ENCODE measurements around the gene FAM83F. TPM values are rescaled to one million over a fixed set of nuclear protein-coding genes. Genes with fewer than 3 reads are reported as not detected.

FAM83F gene
- polyA plus RNA-seq, 1 donor (not counting 4 experiments of a cell fraction or from before 2014, with no cell fraction given), result 22.8 TPM

- Histone ChIP-seq H3K79me2 (ENCODE audit: control insufficient read depth, insufficient read depth, low read length) (peaks cover 62% of the 10 kb centered on the region), H4K20me1 (ENCODE audit: control insufficient read depth, extremely low read depth, insufficient read depth, low read length) (no peaks in the 10 kb centered on the region), H3K4me3 (ENCODE audit: control insufficient read depth in 2 of 3, extremely low read depth in 1 of 3, insufficient read depth in 2 of 3, low read depth in 1 of 3, low read length in 3 of 3) (peak overlapping the region in 1 of 3 experiments; percentile 7), H3K27ac (ENCODE audit: control insufficient read depth, insufficient read depth, low read length) (peak overlapping the region; percentile 82), H3K9ac (ENCODE audit: control insufficient read depth, extremely low read depth, insufficient read depth, low read length) (peak overlapping the region; percentile 59), H3K4me1 (ENCODE audit: control insufficient read depth, extremely low read depth, insufficient read depth, low read length) (peaks cover 50% of the 10 kb centered on the region), H3K9me1 (ENCODE audit: control insufficient read depth, extremely low read depth, insufficient read depth, low read length) (peaks cover 7% of the 10 kb centered on the region), H3K36me3 (ENCODE audit: control insufficient read depth in 2 of 2, extremely low read depth in 1 of 2, insufficient read depth in 2 of 2, low read length in 2 of 2) (peaks cover 9 to 14% of the 10 kb centered on the region in 2 experiments), H2AFZ (ENCODE audit: control insufficient read depth, low read length) (no peak overlapping the region), H3K27me3 (ENCODE audit: control insufficient read depth, extremely low read depth, insufficient read depth, low read length) (no peaks in the 10 kb centered on the region), H3K4me2 (ENCODE audit: control insufficient read depth, extremely low read depth, insufficient read depth, low read depth, low read length) (peak overlapping the region; percentile 94), H3K9me3 (ENCODE audit: control insufficient read depth, low read depth, low read length) (no peaks in the 10 kb centered on the region)
- FAIRE-seq, result peak; percentile 90
- TF ChIP-seq, protein P1, sequence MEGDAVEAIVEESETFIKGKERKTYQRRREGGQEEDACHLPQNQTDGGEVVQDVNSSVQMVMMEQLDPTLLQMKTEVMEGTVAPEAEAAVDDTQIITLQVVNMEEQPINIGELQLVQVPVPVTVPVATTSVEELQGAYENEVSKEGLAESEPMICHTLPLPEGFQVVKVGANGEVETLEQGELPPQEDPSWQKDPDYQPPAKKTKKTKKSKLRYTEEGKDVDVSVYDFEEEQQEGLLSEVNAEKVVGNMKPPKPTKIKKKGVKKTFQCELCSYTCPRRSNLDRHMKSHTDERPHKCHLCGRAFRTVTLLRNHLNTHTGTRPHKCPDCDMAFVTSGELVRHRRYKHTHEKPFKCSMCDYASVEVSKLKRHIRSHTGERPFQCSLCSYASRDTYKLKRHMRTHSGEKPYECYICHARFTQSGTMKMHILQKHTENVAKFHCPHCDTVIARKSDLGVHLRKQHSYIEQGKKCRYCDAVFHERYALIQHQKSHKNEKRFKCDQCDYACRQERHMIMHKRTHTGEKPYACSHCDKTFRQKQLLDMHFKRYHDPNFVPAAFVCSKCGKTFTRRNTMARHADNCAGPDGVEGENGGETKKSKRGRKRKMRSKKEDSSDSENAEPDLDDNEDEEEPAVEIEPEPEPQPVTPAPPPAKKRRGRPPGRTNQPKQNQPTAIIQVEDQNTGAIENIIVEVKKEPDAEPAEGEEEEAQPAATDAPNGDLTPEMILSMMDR (optimal IDR thresholded peaks at IDR 0.05 in 1 of 3, IDR thresholded peaks at IDR 0.05 in 1 of 3, conservative IDR thresholded peaks at IDR 0.05 in 1 of 3; ENCODE audit: extremely low read depth in 1 of 3, insufficient read depth in 2 of 3, low read length in 3 of 3), result no peak
- TF ChIP-seq EZH2 (IDR thresholded peaks at IDR 0.05; ENCODE audit: low read length), result no peak
- dilution Hi-C loops (cut with MboI; ENCODE audit: extremely low pct_ligation_motif_present, low sequenced_read_pairs), result no loop called here
- no peak for DNase-seq (ENCODE audit: low read depth, low spot score)
Observed at GRCh38 chr22:40015358-40015976, 20.7 kb downstream of the FAM83F start.

DNA sequence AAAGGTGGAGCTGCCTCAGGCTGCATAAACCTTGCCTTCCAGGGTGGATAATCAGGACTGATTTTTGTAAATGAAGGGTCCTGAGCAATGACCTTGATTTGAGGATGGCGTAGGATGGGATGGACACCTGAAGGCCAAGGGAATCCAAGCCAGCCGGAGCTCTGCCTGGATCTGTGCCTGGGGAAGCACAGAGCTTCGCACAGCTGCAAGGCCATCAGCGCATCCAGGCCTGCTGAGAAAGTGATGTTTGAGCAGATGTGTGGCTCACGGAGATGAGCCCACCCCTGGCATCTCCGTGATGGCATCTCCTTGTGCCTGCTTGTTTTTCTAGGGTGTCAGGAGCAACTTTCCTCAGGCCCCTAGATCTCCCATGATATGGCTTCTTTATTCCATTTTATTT is 23.3 kb downstream of the FAM83F start:
- Histone ChIP-seq H3K9me1 (ENCODE audit: control insufficient read depth, extremely low read depth, insufficient read depth, low read length) (peaks cover 7% of the 10 kb centered on the region), H3K27me3 (ENCODE audit: control insufficient read depth, extremely low read depth, insufficient read depth, low read length) (no peaks in the 10 kb centered on the region), H3K9ac (ENCODE audit: control insufficient read depth, extremely low read depth, insufficient read depth, low read length) (no peak overlapping the region), H3K36me3 (ENCODE audit: control insufficient read depth in 2 of 2, extremely low read depth in 1 of 2, insufficient read depth in 2 of 2, low read length in 2 of 2) (peaks cover 16 to 18% of the 10 kb centered on the region in 2 experiments), H4K20me1 (ENCODE audit: control insufficient read depth, extremely low read depth, insufficient read depth, low read length) (peaks cover under 1% of the 10 kb centered on the region), H3K27ac (ENCODE audit: control insufficient read depth, insufficient read depth, low read length) (no peak overlapping the region), H3K4me2 (ENCODE audit: control insufficient read depth, extremely low read depth, insufficient read depth, low read depth, low read length) (no peak overlapping the region), H2AFZ (ENCODE audit: control insufficient read depth, low read length) (no peak overlapping the region), H3K4me1 (ENCODE audit: control insufficient read depth, extremely low read depth, insufficient read depth, low read length) (peaks cover 76% of the 10 kb centered on the region), H3K79me2 (ENCODE audit: control insufficient read depth, insufficient read depth, low read length) (peaks cover 43% of the 10 kb centered on the region), H3K4me3 (ENCODE audit: control insufficient read depth in 2 of 3, extremely low read depth in 1 of 3, insufficient read depth in 2 of 3, low read depth in 1 of 3, low read length in 3 of 3) (no peak overlapping the region), H3K9me3 (ENCODE audit: control insufficient read depth, low read depth, low read length) (no peaks in the 10 kb centered on the region)
- TF ChIP-seq, protein P1 (optimal IDR thresholded peaks at IDR 0.05 in 1 of 3, IDR thresholded peaks at IDR 0.05 in 1 of 3, conservative IDR thresholded peaks at IDR 0.05 in 1 of 3; ENCODE audit: extremely low read depth in 1 of 3, insufficient read depth in 2 of 3, low read length in 3 of 3), result no peak
- TF ChIP-seq EZH2 (IDR thresholded peaks at IDR 0.05; ENCODE audit: low read length), result no peak
- DNase-seq (ENCODE audit: low read depth, low spot score) (no peak), FAIRE-seq (no peak)
- dilution Hi-C loops (cut with MboI; ENCODE audit: extremely low pct_ligation_motif_present, low sequenced_read_pairs), result no loop called here
